Measurements from ENCODE around the gene A2ML1. TPM values are rescaled to one million over a fixed set of nuclear protein-coding genes. Genes with fewer than 3 reads are reported as not detected.
A peak's percentile ranks its signal among the peaks of the same experiment; 100 is the strongest.
"Not testable (repeated sequence)": the region's sequence is repeated elsewhere in the genome, so short reads cannot be mapped to it uniquely, and the experiment has no call there.

The A2ML1 gene
- total RNA-seq, 2 experiments from 2014 or later: not detected

DNA sequence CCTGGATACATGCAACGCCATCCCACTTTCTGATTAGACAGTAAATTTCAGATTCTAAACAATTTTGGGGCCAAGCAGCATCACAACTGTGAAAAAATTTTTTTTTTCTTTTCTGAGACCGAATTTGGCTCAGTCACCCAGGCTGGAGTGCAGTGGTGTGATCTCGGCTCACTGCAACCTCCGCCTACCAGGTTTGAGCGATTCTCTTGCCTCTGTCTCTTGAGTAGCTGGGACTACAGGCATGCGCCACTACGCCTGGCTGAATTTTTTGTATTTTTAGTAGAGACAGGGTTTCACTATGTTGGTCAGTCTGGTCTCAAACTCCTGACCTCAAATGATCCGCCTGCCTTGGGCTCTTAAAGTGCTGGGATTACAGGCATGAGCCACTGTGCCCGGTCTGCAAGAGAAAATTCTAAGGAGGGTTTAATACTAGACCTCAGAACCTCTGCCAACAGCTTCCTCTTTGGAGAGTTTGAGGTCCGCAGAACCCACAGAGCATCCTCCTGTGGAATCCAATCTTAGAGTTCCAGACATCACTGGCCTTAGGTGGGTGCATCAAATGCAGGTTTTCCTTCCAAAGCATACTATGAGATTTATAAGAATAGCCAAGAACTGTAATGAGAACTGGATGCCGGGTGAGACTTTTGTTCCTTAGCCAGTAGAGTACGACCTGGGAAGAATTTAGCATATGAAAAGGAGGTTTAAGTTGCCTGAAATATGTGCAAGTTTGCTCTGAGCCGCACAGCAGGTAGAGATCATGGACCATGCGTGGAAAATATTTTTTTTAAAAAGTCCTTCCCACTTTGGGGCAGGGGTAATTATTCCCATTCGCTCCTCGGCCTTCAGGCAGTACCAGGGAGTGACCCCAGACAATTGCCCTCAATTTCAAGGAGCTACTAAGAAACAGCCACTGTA, 84.1 kb downstream of the A2ML1 start:
- no peak overlapping the region for H3K27ac Mint-ChIP-seq
- H3K27me3 Mint-ChIP-seq: peaks cover 24% of the 10 kb centered on the region
- H3K4me3 Mint-ChIP-seq: no peak overlapping the region
- H3K36me3 Mint-ChIP-seq: no peaks in the 10 kb centered on the region
- no peaks in the 10 kb centered on the region for H3K9me3 Mint-ChIP-seq (ENCODE audit: low read depth)
- no peak for ATAC-seq
- CTCF ChIA-PET: no interaction called here
- no peaks in the 10 kb centered on the region for H3K4me1 Mint-ChIP-seq
- DNase-seq: no peak

DNA sequence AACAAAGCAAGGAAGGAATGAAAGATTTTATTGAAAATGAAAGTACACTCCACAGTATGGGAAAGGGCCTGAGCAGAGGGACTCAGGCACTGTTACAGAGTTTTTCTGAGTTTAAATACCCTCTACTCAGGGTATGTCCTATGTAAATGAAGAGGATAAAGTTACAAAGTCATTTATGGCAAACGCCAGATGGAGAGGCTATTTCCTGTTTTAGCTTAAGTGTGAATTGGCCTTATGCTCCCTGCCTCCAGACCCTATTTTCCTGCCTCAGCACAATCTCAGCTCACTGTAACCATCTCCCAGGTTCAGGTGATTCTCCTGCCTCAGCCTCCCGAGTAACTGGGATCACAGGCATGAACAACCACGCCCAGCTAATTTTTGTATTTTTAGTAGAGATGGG, 85.1 kb downstream of the A2ML1 start:
- Mint-ChIP-seq H3K4me3 (no peak overlapping the region), H3K4me1 (no peaks in the 10 kb centered on the region), H3K9me3 (ENCODE audit: low read depth) (no peaks in the 10 kb centered on the region), H3K27me3 (peaks cover 25% of the 10 kb centered on the region), H3K36me3 (no peaks in the 10 kb centered on the region), H3K27ac (no peak overlapping the region)
- no peak for DNase-seq
- ATAC-seq: no peak
- CTCF ChIA-PET: interaction anchor here (1.4 kb wide), 1 partner anchor 128 kb away, joined by 3 read pairs; no protein-coding TSS in a partner anchor

DNA sequence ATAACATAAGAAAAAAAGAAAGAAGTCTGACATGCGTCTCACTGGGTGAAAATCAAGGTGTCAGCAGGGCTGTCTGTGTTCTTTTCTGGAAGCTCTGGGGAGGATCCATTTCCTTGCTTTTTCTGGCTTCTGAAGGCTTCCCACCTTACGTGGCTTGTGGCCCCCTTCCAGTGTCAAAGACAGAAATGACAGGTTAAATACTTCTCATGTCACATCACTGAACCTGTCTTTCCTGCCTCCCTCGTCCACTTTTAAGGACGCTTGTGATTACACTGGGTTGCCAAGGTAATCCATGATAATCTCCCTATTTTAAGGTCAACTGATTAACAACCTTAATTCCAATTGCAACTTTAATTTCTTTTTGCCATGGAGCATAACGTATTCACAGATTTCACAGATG, 87.3 kb downstream of the A2ML1 start:
- Mint-ChIP-seq H3K27ac (no peak overlapping the region), H3K36me3 (no peaks in the 10 kb centered on the region), H3K27me3 (peaks cover 30% of the 10 kb centered on the region), H3K4me1 (peaks cover 8% of the 10 kb centered on the region), H3K4me3 (no peak overlapping the region), H3K9me3 (ENCODE audit: low read depth) (no peaks in the 10 kb centered on the region)
- CTCF ChIA-PET: no interaction called here
- no peak for DNase-seq
- ATAC-seq: no peak

DNA sequence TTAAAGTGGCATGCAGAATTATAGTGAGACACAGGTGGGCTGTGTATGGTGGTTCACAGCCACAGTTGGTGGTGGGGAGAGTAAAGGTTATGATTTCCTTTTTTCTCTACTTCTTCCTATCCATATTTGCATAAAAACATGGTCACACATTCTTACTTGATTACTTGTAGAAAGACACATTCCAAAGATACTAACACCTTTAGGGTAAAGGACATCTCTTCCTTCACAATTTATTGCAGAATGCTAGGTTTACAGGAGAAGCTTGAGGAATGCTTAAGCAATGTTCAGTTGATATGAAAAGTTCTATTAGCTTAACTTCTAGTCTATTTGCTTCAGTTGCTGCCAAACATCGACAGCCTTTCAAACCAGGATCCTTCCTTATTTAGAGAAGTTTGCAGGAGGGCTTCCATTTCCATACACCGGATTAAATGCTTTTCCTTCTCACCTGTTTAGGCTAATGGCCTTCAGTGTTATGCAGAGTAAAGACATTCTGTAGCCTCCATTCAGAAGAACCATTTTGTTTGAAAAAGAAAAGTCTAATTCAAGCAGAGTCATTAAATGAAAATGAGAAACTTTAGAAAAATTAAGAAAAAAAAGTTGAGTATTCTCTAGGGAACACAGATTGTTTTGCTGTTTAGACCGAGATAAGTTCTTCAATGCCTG, 89.3 kb downstream of the A2ML1 start:
- no peaks in the 10 kb centered on the region for H3K9me3 Mint-ChIP-seq (ENCODE audit: low read depth)
- DNase-seq: no peak
- H3K36me3 Mint-ChIP-seq: no peaks in the 10 kb centered on the region
- H3K27ac Mint-ChIP-seq: no peak overlapping the region
- H3K4me1 Mint-ChIP-seq: peaks cover 8% of the 10 kb centered on the region
- CTCF ChIA-PET: interaction anchor here (1.0 to 1.8 kb wide), 4 partner anchors 51 to 130 kb away, joined by 4 read pairs; no protein-coding TSS in a partner anchor
- no peak overlapping the region for H3K4me3 Mint-ChIP-seq
- peaks cover 21% of the 10 kb centered on the region for H3K27me3 Mint-ChIP-seq
- ATAC-seq: no peak

DNA sequence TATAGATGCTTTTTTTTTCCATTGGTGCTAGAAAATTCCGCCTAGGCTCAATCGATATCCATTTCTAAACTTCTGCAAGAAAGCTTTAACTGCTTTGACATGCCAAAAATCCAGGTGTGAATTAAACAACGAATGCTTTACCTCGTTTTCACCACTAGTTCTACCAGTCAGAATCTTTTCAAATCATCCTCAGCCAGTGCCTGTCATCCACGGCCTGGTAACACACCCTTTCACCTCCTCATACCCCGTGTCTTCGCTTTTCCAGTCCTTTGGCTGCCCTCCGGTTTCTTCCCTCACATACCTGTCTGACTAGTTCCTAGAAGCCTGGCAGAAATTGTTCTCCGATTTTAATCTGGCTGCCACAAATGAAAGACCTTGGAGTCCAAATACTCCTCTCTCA, 90.5 kb downstream of the A2ML1 start:
- no peak for DNase-seq
- no peak overlapping the region for H3K27ac Mint-ChIP-seq
- H3K36me3 Mint-ChIP-seq: no peaks in the 10 kb centered on the region
- H3K27me3 Mint-ChIP-seq: peaks cover 18% of the 10 kb centered on the region
- CTCF ChIA-PET: interaction anchor here (1.0 to 3.0 kb wide), 5 partner anchors 37 to 129 kb away, joined by 4 to 11 read pairs (median 4); partner anchors contain the start of gene M6PR
- H3K4me1 Mint-ChIP-seq: peaks cover 8% of the 10 kb centered on the region
- H3K9me3 Mint-ChIP-seq (ENCODE audit: low read depth): no peaks in the 10 kb centered on the region
- peak overlapping the region; percentile 76 for H3K4me3 Mint-ChIP-seq
- no peak for ATAC-seq

DNA sequence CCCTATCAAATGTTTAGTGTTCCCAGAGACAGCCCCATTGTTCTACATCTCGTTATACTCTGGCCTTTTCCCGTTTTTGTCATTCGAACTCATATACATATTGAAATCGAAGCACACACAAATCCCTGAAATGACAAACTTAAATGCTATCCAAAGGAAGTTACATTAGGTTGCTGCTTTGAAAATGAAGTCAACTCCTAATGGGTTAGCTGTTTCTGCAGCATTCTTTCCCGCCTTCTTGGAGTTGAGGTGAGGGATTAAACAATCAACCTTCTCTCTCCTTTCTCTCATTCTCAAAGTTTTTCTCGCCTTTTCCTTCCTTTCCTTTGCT, 91.2 kb downstream of the A2ML1 start:
- H3K36me3 Mint-ChIP-seq: no peaks in the 10 kb centered on the region
- CTCF ChIA-PET: interaction anchor here (0.6 to 3.0 kb wide), 4 partner anchors 22 to 370 kb away, joined by 3 to 13 read pairs (median 7); partner anchors contain the start of gene M6PR
- no peak for DNase-seq
- H3K27me3 Mint-ChIP-seq: peaks cover 18% of the 10 kb centered on the region
- H3K9me3 Mint-ChIP-seq (ENCODE audit: low read depth): no peaks in the 10 kb centered on the region
- H3K4me1 Mint-ChIP-seq: peaks cover 8% of the 10 kb centered on the region
- peak overlapping the region; percentile 76 for H3K4me3 Mint-ChIP-seq
- peak overlapping the region; percentile 22 for H3K27ac Mint-ChIP-seq
- ATAC-seq: no peak

DNA sequence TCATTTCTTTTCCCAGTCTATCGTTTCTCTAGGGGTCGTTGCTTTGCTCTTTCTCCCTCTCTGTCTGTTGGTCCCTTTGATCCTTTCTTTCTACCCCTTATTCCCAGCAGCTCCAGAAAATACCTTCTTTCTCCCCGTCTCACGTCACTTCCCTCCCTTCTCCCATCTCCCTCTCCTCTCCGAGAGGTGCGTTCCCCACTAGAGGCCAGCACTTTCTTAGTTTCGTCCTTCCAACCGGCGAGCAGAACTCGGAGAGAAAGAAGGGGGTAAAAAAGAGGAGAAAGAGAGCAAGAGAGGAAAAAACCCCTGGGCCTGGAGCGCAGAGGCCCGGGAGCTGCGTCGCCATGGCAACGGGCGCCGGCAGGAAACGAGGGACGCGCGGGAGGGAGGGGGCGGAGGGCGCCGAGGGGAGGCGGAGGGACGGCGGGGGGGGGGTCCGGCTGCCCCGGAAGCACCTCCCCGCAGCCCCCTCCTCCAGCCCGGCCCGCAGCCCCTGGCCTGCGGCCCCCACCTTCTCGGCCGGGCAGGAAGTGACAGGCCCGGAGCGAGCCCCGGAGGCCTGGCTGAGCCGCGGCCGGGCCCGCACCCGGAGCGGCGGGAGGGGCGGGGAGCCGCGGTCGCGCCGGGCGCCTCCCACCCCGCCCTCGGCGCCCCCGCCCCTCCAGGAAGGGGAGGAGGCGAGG, 91.8 kb downstream of the A2ML1 start, which contains the start of gene PHC1:
Gene PHC1, plus strand, starts transcription at position 477 of the 683 bp plus-strand sequence. CDS start 3,169 bp downstream, outside the sequence.
- H3K27ac Mint-ChIP-seq: peak within 1 kb of the TSS; percentile 22
- not testable (repeated sequence) for H3K36me3 Mint-ChIP-seq; H3K9me3 Mint-ChIP-seq (ENCODE audit: low read depth); H3K4me1 Mint-ChIP-seq
- CTCF ChIA-PET: interaction anchor here (0.6 to 3.0 kb wide), 6 partner anchors 23 to 371 kb away, joined by 3 to 13 read pairs (median 4); partner anchors contain the start of gene M6PR
- peaks cover 18% of the 10 kb centered on the region for H3K27me3 Mint-ChIP-seq
- H3K4me3 Mint-ChIP-seq: peak within 1 kb of the TSS; percentile 76
- ATAC-seq (peak; percentile 81), DNase-seq (peak; percentile 74)

DNA sequence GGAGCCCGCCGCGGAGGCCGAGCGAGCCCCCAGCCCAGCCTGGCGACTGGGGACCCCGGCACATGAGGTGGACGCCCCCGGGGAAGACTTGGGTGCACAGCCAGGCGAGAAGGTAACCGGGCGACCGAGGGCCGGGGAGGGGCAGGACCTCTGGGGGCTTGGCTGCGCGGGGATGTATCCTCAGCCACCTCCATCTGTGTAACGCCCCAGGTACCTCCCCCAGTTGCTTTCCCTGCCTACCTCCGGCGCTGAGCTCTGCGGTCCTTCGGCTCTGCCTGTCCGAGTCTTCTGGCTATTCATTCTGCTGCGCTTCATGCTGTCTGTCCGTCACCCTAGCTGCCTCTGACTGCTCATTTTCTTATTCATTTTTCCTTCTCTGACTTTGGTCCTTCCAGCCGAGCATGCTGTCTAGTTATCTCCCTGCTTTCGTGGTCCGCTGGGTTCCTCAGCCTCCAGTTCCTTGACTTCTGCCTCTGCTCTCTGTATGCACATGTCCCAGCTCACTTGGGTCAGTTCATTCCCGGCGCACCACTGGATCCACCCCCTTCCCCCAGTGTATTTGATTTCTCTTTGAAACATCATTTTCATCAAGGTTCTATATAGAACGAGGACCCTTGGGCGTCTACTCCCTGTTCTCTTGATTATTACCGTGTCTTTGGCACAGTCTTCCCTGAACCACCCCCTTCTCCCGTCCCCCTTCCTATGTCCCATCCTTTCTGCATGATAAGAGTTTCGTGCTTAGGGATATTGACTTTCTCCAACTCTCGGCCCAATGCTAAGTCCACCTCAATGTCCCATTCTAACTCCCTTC, 92.5 kb downstream of the A2ML1 start:
- Mint-ChIP-seq H3K27me3 (peaks cover 18% of the 10 kb centered on the region), H3K4me1 (peaks cover 8% of the 10 kb centered on the region), H3K36me3 (no peaks in the 10 kb centered on the region), H3K27ac (no peak overlapping the region), H3K4me3 (no peak overlapping the region), H3K9me3 (ENCODE audit: low read depth) (no peaks in the 10 kb centered on the region)
- ATAC-seq (peak; percentile 92), DNase-seq (peak; percentile 72)
- CTCF ChIA-PET: interaction anchor here (0.7 to 3.0 kb wide), 6 partner anchors 24 to 688 kb away, joined by 3 to 13 read pairs (median 4); partner anchors contain the start of gene M6PR

DNA sequence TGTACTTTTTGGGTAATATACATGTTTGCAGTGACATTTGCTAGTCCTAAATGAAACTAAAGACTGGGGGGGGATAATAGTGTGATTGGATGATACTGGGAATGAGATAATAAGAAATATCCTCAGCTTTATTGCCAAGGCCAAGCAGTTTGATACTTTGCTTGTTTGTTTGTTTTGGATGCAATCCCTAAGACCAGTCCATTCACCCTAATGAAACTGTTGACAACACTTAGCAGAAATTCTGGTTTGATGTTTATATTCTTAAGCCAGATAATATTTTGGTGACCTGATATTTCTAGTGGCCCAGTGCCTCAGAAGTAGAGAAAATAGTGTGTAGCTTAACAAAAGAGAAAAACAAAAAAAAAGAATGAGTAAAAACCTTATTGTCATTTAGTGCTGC, 93.7 kb downstream of the A2ML1 start:
- DNase-seq (no peak), ATAC-seq (no peak)
- Mint-ChIP-seq H3K36me3 (no peaks in the 10 kb centered on the region), H3K27ac (no peak overlapping the region), H3K4me1 (peaks cover 8% of the 10 kb centered on the region), H3K9me3 (ENCODE audit: low read depth) (no peaks in the 10 kb centered on the region), H3K4me3 (no peak overlapping the region), H3K27me3 (peaks cover 16% of the 10 kb centered on the region)
- CTCF ChIA-PET: no interaction called here

DNA sequence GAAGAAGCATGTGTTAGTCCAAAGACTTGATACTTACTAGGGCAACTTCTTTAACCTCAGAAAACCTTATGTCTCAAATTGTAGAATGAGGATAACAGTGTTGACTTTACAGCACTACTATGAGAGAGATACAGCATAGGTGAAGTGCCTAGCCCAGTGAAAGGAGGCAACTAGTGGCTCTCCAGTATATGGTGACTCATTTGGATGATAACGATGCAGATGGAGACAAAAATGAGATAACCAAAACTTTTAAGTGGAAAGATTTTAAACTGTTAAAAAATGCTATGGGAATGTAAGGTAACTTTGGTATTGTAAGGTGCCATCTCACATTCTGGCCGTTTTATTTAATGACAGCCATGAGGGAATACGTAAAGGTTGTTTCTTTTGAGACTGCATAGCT, 94.6 kb downstream of the A2ML1 start:
- Mint-ChIP-seq H3K4me3 (no peak overlapping the region), H3K4me1 (peaks cover 8% of the 10 kb centered on the region), H3K27me3 (peaks cover 16% of the 10 kb centered on the region), H3K9me3 (ENCODE audit: low read depth) (no peaks in the 10 kb centered on the region), H3K27ac (no peak overlapping the region), H3K36me3 (no peaks in the 10 kb centered on the region)
- DNase-seq (no peak), ATAC-seq (no peak)
- CTCF ChIA-PET: interaction anchor here (1.8 kb wide), 1 partner anchor 133 kb away, joined by 5 read pairs; no protein-coding TSS in a partner anchor

DNA sequence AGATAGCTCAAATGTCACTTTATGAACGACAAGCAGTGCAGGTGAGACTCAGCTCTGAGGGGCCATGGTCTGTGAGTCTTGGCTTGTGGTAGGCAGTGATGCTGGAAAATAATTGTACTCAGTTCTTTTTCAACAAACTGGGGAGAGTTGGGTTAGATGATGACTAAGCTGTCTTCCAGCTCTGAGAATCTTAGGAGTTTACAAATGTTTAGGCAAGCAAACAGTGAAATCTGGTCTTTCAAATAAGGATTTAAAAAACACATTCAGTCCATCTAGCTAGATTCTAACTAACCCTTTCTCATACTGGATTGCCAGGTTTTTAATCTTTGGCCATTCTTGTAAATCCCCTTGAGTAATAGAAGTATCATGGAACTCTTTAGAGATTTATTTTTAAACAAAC, 95.3 kb downstream of the A2ML1 start:
- Mint-ChIP-seq H3K27ac (no peak overlapping the region), H3K9me3 (ENCODE audit: low read depth) (no peaks in the 10 kb centered on the region), H3K4me3 (no peak overlapping the region), H3K27me3 (peaks cover 13% of the 10 kb centered on the region), H3K36me3 (no peaks in the 10 kb centered on the region), H3K4me1 (peaks cover 8% of the 10 kb centered on the region)
- CTCF ChIA-PET: interaction anchor here (1.8 kb wide), 1 partner anchor 132 kb away, joined by 5 read pairs; no protein-coding TSS in a partner anchor
- DNase-seq: no peak
- ATAC-seq: no peak

DNA sequence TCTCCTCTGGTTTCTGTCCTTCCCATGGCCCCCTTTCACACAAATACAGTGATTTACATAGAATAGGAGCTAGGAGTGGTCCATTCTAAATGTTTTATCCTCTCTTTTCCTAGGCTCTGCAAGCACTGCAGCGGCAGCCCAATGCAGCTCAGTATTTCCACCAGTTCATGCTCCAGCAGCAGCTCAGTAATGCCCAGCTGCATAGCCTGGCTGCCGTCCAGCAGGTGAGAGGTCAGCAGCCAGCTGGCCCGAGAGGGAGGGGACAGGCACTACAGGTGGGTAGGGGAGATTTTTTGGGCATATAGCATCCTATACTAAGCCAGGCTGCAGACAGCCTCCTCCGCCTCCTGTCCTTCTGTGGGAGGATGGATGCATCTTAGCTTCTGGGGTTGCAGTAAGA, 97.2 kb downstream of the A2ML1 start:
- not testable (repeated sequence) for H3K27me3 Mint-ChIP-seq; H3K4me1 Mint-ChIP-seq; H3K4me3 Mint-ChIP-seq; H3K36me3 Mint-ChIP-seq; H3K9me3 Mint-ChIP-seq (ENCODE audit: low read depth); H3K27ac Mint-ChIP-seq; DNase-seq; ATAC-seq
- CTCF ChIA-PET: interaction anchor here (0.6 to 1.3 kb wide), 3 partner anchors 19 to 1222 kb away, joined by 3 read pairs; no protein-coding TSS in a partner anchor
